AG04450 (cell line): ENCODE results near the gene C6orf132. TPM values are rescaled to one million over a fixed set of nuclear protein-coding genes. Genes with fewer than 3 reads are reported as not detected.

ENCODE experiments used
- CTCF ChIA-PET: fragments of 300-600, 350-600 bp; formaldehyde crosslinking; extraction: SDS; loops from one replicate; lab custom pipeline; 2022; ENCODE audit warnings: antibody characterized with exemption, inconsistent platforms; lab: Charles Lee
- POLR2A ChIA-PET: fragments of 350-600 bp; formaldehyde crosslinking; extraction: SDS; loops from one replicate; lab custom pipeline; 2021; ENCODE audit warnings: antibody characterized with exemption, inconsistent platforms; lab: Yijun Ruan, JAX
- DNase-seq: peaks from one replicate; pipeline ENCODE4 v3.0.0-alpha.2; 2011; ENCODE audit warnings: low read depth, low spot score
- H3K27ac ChIP-seq: one replicate; pipeline ENCODE4 v1.5.1; 2012; ENCODE audit warnings: low read depth, low read length, control low read depth
- H3K27me3 ChIP-seq: one replicate; pipeline ENCODE4 v1.6.0; 2012; ENCODE audit warnings: low read length; ENCODE audit not compliant: control insufficient read depth, insufficient read depth
- H3K4me3 ChIP-seq: 2 replicates; pipeline ENCODE4 v1.5.1; 2011; ENCODE audit warnings: mild to moderate bottlenecking, low read depth, low read length, control low read depth
- H3K9me3 ChIP-seq: 2 replicates; pipeline ENCODE4 v1.5.1; 2012; ENCODE audit warnings: low read length; ENCODE audit not compliant: control insufficient read depth, insufficient read depth
- CTCF ChIP-seq: IDR thresholded peaks from 2 replicates; pipeline ENCODE4 v1.5.1; 2011; ENCODE audit warnings: low read depth, low read length, control low read depth, inconsistent platforms
- polyA plus RNA-seq: library from polyadenylated mRNA; depleted of rRNA; stranded (reverse); fragments of >200 nt; gene quantifications from 2 replicates; pipeline ENCODE4 v1.2.3, GENCODE V29; 2011

C6orf132 gene
- polyA plus RNA-seq, 1 experiment, result 0.68 TPM

GRCh38 chr6:42177514-42178364, 35.3 kb upstream of the C6orf132 start:
- POLR2A ChIA-PET, result no interaction called here
- no peak for DNase-seq
- CTCF ChIA-PET, result interaction anchor here (0.7 kb wide), 2 partner anchors 9 to 370 kb away, joined by 3 to 5 read pairs; no protein-coding TSS in a partner anchor
- Histone ChIP-seq H3K4me3 (peak overlapping the region; percentile 27), H3K27me3 (peaks cover 3% of the 10 kb centered on the region), H3K9me3 (no peaks in the 10 kb centered on the region; the same call in 1 of the 2 replicates), H3K27ac (no peak overlapping the region)
- no peak for TF ChIP-seq CTCF

- Histone ChIP-seq H3K4me3 (no peak overlapping the region), H3K9me3 (no peaks in the 10 kb centered on the region; the same call in 1 of the 2 replicates), H3K27me3 (peaks cover 3% of the 10 kb centered on the region), H3K27ac (no peak overlapping the region)
- no peak for DNase-seq
- POLR2A ChIA-PET, result no interaction called here
- TF ChIP-seq CTCF, result no peak
- CTCF ChIA-PET, result no interaction called here
Measured at GRCh38 chr6:42176981-42177380, 34.6 kb upstream of the C6orf132 start.

- H3K27me3 ChIP-seq, result peaks cover 3% of the 10 kb centered on the region
- peak; percentile 34 for TF ChIP-seq CTCF
- CTCF ChIA-PET, result interaction anchor here (1.0 kb wide), 1 partner anchor 8 kb away, joined by 3 read pairs; no protein-coding TSS in a partner anchor
- H3K27ac ChIP-seq, result no peak overlapping the region
- POLR2A ChIA-PET, result no interaction called here
- H3K4me3 ChIP-seq, result no peak overlapping the region
- no peak for DNase-seq
- H3K9me3 ChIP-seq, result no peaks in the 10 kb centered on the region; the same call in 1 of the 2 replicates
Measured at GRCh38 chr6:42175860-42176259, 33.4 kb upstream of the C6orf132 start.

GRCh38 chr6:42173101-42173500, 30.7 kb upstream of the C6orf132 start, which contains the start of gene GUCA1A:
GUCA1A (plus strand) TSS chr6:42173364; CDS start chr6:42173614, 250 bp downstream.
- POLR2A ChIA-PET, result no interaction called here
- H3K4me3 ChIP-seq, result no peak within 1 kb of the TSS
- TF ChIP-seq CTCF, result no peak
- CTCF ChIA-PET, result interaction anchor here (1.5 kb wide), 1 partner anchor 41 kb away, joined by 8 read pairs; no protein-coding TSS in a partner anchor
- DNase-seq, result no peak
- H3K9me3 ChIP-seq, result no peaks in the 10 kb centered on the region; the same call in 1 of the 2 replicates
- H3K27ac ChIP-seq, result no peak within 1 kb of the TSS
- peaks cover 6% of the 10 kb centered on the region for H3K27me3 ChIP-seq
